GM12801 (cell line): ENCODE results near the gene PTPRB.

ENCODE experiments used
- TF ChIP-seq, protein P1 (sequence below): IDR thresholded peaks from one replicate; pipeline ENCODE4 v1.5.1; 2011; ENCODE audit warnings: control low read depth; ENCODE audit not compliant: insufficient read length; ENCODE audit errors: extremely low read depth

Gene PTPRB

GRCh38 chr12:70657616-70658286, 20.5 kb upstream of the PTPRB start:
- TF ChIP-seq, protein P1, sequence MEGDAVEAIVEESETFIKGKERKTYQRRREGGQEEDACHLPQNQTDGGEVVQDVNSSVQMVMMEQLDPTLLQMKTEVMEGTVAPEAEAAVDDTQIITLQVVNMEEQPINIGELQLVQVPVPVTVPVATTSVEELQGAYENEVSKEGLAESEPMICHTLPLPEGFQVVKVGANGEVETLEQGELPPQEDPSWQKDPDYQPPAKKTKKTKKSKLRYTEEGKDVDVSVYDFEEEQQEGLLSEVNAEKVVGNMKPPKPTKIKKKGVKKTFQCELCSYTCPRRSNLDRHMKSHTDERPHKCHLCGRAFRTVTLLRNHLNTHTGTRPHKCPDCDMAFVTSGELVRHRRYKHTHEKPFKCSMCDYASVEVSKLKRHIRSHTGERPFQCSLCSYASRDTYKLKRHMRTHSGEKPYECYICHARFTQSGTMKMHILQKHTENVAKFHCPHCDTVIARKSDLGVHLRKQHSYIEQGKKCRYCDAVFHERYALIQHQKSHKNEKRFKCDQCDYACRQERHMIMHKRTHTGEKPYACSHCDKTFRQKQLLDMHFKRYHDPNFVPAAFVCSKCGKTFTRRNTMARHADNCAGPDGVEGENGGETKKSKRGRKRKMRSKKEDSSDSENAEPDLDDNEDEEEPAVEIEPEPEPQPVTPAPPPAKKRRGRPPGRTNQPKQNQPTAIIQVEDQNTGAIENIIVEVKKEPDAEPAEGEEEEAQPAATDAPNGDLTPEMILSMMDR: no peak

DNA sequence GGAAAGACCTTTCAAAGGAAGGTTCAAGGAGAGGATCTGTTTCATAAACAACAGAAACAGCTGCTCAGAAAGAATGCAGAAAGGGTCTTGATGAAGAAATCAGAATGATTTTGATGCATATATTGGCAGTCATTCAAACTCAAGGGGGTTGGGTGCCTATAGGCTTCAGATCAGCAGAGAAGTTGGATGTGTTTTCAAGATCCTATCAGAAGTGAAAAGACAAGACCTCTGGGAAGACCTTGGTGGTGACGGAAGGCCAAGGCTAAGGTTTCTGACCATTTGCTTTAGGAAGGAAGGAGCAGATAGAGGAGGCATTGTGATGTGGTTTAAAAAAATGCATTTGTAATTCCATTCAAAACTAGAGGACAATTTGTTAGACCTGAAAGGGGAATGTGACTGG, 15.2 kb upstream of the PTPRB start:
- TF ChIP-seq, protein P1: no peak

DNA sequence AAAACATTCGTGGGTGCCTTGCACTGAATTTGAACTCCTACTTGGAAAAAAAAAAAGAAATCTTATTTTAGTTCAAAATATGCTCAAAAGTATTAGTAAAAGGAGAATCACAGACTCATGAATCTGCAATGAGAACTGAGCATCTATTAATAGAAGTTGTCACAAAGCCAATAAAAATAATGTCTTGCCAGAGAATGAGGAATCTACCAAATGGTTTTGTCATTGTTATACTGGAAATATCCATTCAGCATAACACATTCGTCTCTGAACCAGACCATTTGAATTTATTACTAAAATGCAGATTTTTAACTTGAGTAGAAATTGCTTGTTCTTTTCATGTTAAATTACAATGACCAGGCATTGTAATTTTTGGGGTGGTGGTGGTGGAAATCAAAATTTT, 11.6 kb upstream of the PTPRB start:
- TF ChIP-seq, protein P1: no peak

GRCh38 chr12:70648191-70648590, 11.0 kb upstream of the PTPRB start:
- TF ChIP-seq, protein P1: no peak

GRCh38 chr12:70646850-70647249, 9.6 kb upstream of the PTPRB start:
- TF ChIP-seq, protein P1: no peak

- TF ChIP-seq, protein P1: no peak
Observed at GRCh38 chr12:70645494-70646317, 8.5 kb upstream of the PTPRB start.

DNA sequence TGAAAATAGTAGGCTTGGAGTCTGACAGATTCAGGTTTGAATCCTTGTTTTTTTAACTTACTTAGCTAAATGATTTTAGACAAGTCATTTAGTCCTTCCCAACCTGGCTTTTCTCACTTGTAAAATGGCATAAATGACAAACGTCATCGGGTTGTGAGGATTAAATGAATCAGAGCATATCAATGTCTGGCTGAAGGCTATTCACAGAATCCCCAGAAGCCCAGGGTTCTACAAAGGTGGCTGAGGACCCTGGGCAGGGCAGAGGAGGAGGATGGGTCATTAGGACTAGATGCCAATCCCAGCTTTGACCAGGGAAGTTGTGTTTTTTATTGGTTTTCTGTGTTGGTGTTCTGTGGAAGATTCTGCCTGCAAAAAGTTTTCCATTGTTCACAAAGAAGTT, 7.6 kb upstream of the PTPRB start:
- TF ChIP-seq, protein P1: no peak
